Panc1 (cell line): ENCODE data around the gene GRHL3. TPM values are rescaled to one million over a fixed set of nuclear protein-coding genes. Genes with fewer than 3 reads are reported as not detected.

Experiments used
- ATAC-seq: fragments of 200-7000 bp; cut with Tn5 transposase; 2 replicates; pipeline ENCODE4 v1.9.1; 2020; ENCODE audit warnings: mild to moderate bottlenecking, moderate library complexity
- BruUV-seq: library from RNA; stranded (reverse); fragments of 400-500 nt; replicated peaks from 2 replicates; lab custom pipeline; 2021; lab: Mats Ljungman, UMichigan
- CTCF ChIA-PET: fragments of 300-600 bp; sonication (Branson Sonifier 250); formaldehyde crosslinking; loops from one replicate; lab custom pipeline; 2022; ENCODE audit warnings: antibody characterized with exemption; lab: Charles Lee
- POLR2A ChIA-PET: fragments of 300-600 bp; sonication (Branson Sonifier 250); formaldehyde crosslinking; loops from one replicate; lab custom pipeline; 2022; ENCODE audit warnings: antibody characterized with exemption; lab: Charles Lee
- DNase-seq: peaks from one replicate; pipeline ENCODE4 v3.0.0-alpha.2; 2010; ENCODE audit warnings: low read depth, low spot score
- H3K27ac ChIP-seq: 2 replicates; pipeline ENCODE4 v1.5.1; 2011; ENCODE audit warnings: mild to moderate bottlenecking, low read length, inconsistent platforms
- H3K27me3 ChIP-seq: fragments of 200-500 bp; sonication (Bioruptor generic); 2 replicates; pipeline ENCODE4 v1.6.0; 2014; ENCODE audit warnings: low read length, inconsistent platforms; ENCODE audit not compliant: control insufficient read depth, insufficient read depth
- H3K36me3 ChIP-seq: fragments of 200-500 bp; sonication (Bioruptor generic); 2 replicates; pipeline ENCODE4 v1.5.1; 2014; ENCODE audit warnings: inconsistent platforms, mild to moderate bottlenecking, low read length, moderate library complexity; ENCODE audit not compliant: control insufficient read depth, insufficient read depth
- H3K4me1 ChIP-seq: 2 replicates; pipeline ENCODE4 v1.5.1; 2011; ENCODE audit warnings: inconsistent platforms, mild to moderate bottlenecking, low read length, moderate library complexity; ENCODE audit not compliant: control insufficient read depth, insufficient read depth
- H3K4me3 ChIP-seq, 2 experiments: 2 replicates each; pipeline ENCODE4 v1.5.1; 2011 to 2012; ENCODE audit warnings: low read depth in 2 of 2, low read length in 2 of 2, mild to moderate bottlenecking in 2 of 2, inconsistent platforms in 1 of 2, moderate library complexity in 1 of 2
- H3K9me3 ChIP-seq: fragments of 200-500 bp; sonication (Bioruptor generic); 2 replicates; pipeline ENCODE4 v1.5.1; 2014; ENCODE audit warnings: low read depth, mild to moderate bottlenecking, inconsistent platforms, low read length, moderate library complexity; ENCODE audit not compliant: control insufficient read depth, insufficient read depth
- POLR2AphosphoS5 ChIP-seq: IDR thresholded peaks from 2 replicates; pipeline ENCODE4 v1.6.1; 2012; ENCODE audit warnings: mild to moderate bottlenecking, low read depth, low read length, moderate library complexity
- REST ChIP-seq, 2 experiments: IDR thresholded peaks; 2 replicates each; pipeline ENCODE4 v1.6.1; 2011 to 2012; ENCODE audit warnings: low read depth in 2 of 2, control low read depth in 1 of 2, low read length in 1 of 2, mild to moderate bottlenecking in 1 of 2, moderate library complexity in 1 of 2; ENCODE audit not compliant: insufficient read depth in 1 of 2
- SIN3A ChIP-seq: IDR thresholded peaks from 2 replicates; pipeline ENCODE4 v1.6.1; 2012; ENCODE audit warnings: low read depth, mild to moderate bottlenecking, low read length, moderate library complexity, borderline replicate concordance; ENCODE audit not compliant: insufficient read depth
- TCF7L2 ChIP-seq: IDR thresholded peaks from 2 replicates; pipeline ENCODE4 v1.6.1; 2011; ENCODE audit warnings: mild to moderate bottlenecking, low read depth, low read length, inconsistent platforms
- in situ Hi-C: cut with HindIII; loops from 2 replicates; pipeline ENCODE4 v1.10.0; 2016; ENCODE audit warnings: low sequenced_read_pairs, low pct_unique_long_range_greater_than_20kb
- intact Hi-C: fragments of 100-400 bp; cut with micrococcal nuclease; formaldehyde crosslinking; loops from one replicate; pipeline ENCODE4 v1.10.0; 2022; ENCODE audit not compliant: unreplicated experiment
- total RNA-seq: library from RNA; stranded (reverse); gene quantifications from one replicate; pipeline ENCODE4 v1.2.1, GENCODE V29; 2021; ENCODE audit not compliant: unreplicated experiment
- TF ChIP-seq, protein P1 (sequence below): fragments of 450-650 bp; IDR thresholded peaks from 2 replicates; pipeline ENCODE4 v1.5.1; 2017; ENCODE audit warnings: mild to moderate bottlenecking

Gene GRHL3
- total RNA-seq, 1 experiment from 2014 or later, result 16.7 TPM

- peak overlapping the region; percentile 2; the same call in 1 of the 2 replicates for H3K27ac ChIP-seq
- peaks cover 5% of the 10 kb centered on the region for H3K4me1 ChIP-seq
- no peaks in the 10 kb centered on the region for H3K9me3 ChIP-seq
- ATAC-seq, result peak; percentile 63
- intact Hi-C loops (no loop called here), in situ Hi-C loops (no loop called here)
- ChIA-PET CTCF (interaction anchor here (0.7 kb wide), 1 partner anchor 507 kb away, joined by 3 read pairs; no protein-coding TSS in a partner anchor), POLR2A (no interaction called here)
- BruUV-seq, result no TSS peak
- H3K36me3 ChIP-seq, result no peaks in the 10 kb centered on the region
- no peaks in the 10 kb centered on the region for H3K27me3 ChIP-seq
- DNase-seq, result no peak
- TF ChIP-seq TCF7L2 (no peak), REST (IDR thresholded peaks at IDR 0.05; ENCODE audit: insufficient read depth in 1 of 2, low read depth in 2 of 2, low read length in 1 of 2) (no peak), POLR2AphosphoS5 (no peak), SIN3A (no peak)
- TF ChIP-seq, protein P1, sequence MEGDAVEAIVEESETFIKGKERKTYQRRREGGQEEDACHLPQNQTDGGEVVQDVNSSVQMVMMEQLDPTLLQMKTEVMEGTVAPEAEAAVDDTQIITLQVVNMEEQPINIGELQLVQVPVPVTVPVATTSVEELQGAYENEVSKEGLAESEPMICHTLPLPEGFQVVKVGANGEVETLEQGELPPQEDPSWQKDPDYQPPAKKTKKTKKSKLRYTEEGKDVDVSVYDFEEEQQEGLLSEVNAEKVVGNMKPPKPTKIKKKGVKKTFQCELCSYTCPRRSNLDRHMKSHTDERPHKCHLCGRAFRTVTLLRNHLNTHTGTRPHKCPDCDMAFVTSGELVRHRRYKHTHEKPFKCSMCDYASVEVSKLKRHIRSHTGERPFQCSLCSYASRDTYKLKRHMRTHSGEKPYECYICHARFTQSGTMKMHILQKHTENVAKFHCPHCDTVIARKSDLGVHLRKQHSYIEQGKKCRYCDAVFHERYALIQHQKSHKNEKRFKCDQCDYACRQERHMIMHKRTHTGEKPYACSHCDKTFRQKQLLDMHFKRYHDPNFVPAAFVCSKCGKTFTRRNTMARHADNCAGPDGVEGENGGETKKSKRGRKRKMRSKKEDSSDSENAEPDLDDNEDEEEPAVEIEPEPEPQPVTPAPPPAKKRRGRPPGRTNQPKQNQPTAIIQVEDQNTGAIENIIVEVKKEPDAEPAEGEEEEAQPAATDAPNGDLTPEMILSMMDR, result no peak
- no peak overlapping the region for H3K4me3 ChIP-seq
Measured at GRCh38 chr1:24277420-24278169, 41.6 kb upstream of the GRHL3 start.

DNA sequence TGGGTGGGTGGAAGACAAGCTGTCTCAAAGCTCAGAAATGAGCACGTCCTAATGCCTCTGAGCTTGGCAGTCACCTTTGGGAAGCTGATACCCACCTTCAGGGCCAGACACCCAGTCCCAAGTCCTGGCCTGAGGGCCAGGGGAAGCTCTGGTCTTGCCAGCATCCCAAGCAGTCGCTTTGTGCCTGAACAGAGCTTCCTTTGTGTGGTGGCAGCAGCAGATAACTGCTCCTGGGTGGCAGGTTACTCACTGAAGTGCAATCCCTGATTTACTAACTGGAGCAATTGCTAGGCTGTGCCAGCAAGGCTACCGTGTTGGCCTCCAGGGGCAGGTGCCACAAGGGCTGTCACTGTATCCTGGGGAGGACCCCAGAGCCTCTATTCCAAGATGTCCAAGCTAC lies 40.4 kb upstream of the GRHL3 start:
- H3K36me3 ChIP-seq, result no peaks in the 10 kb centered on the region
- BruUV-seq, result no TSS peak
- no peaks in the 10 kb centered on the region for H3K27me3 ChIP-seq
- DNase-seq (no peak), ATAC-seq (peak; percentile 61)
- H3K27ac ChIP-seq, result peak overlapping the region; percentile 54; the same call in 1 of the 2 replicates
- POLR2A ChIA-PET, result no interaction called here
- no peaks in the 10 kb centered on the region for H3K9me3 ChIP-seq
- intact Hi-C loops, result no loop called here
- H3K4me3 ChIP-seq, result no peak overlapping the region
- peaks cover 16% of the 10 kb centered on the region for H3K4me1 ChIP-seq
- in situ Hi-C loops, result no loop called here
- CTCF ChIA-PET, result interaction anchor here (1.1 kb wide), 1 partner anchor 113 kb away, joined by 3 read pairs; no protein-coding TSS in a partner anchor
- TF ChIP-seq REST (IDR thresholded peaks at IDR 0.05; ENCODE audit: insufficient read depth in 1 of 2, low read depth in 2 of 2, low read length in 1 of 2) (no peak), TCF7L2 (no peak), POLR2AphosphoS5 (no peak), SIN3A (no peak)
- TF ChIP-seq, protein P1, result no peak
